ENCODE results near the gene ALG12.
"Not testable (repeated sequence)": the region's sequence is repeated elsewhere in the genome, so short reads cannot be mapped to it uniquely, and the experiment has no call there.

Gene ALG12

GRCh38 chr22:49945042-49945794 is 27.0 kb upstream of the ALG12 start:
- not testable (repeated sequence) for DNase-seq

GRCh38 chr22:49944399-49944891 is 26.2 kb upstream of the ALG12 start:
- DNase-seq = no peak

DNA sequence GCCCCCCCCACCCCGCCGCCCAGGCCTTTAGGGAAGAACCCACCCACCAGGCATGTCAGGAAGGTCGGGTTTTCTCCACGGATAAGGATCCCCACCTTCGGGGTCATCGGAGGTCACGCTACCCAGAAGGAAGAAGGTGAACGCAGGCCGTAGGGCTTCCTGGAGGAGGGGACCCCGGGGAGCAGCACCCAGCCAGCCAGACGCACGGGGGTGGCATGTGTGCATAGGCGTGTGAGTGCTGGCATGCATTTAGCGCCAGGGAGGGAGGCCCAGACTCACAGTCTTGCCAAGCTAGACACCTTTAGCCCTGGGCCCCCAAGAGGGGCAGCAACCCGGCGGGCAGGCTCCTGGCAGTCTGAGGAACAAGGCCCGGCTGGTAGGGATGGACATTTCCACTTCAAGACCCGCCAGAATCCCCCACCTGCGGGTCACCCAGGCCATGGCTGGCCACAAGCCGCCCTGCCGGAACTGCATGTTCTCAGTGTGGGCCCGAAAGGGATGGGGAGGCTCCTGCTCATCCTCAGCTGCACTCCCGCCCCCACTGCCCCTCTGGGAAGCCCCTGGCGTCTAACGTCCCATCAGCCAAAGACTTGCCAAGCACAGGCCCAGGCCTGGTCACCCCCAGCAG is 25.6 kb upstream of the ALG12 start:
- DNase-seq = no peak

- DNase-seq = no peak
These were observed 25.1 kb upstream of the ALG12 start for GRCh38 chr22:49943405-49943765.

DNA sequence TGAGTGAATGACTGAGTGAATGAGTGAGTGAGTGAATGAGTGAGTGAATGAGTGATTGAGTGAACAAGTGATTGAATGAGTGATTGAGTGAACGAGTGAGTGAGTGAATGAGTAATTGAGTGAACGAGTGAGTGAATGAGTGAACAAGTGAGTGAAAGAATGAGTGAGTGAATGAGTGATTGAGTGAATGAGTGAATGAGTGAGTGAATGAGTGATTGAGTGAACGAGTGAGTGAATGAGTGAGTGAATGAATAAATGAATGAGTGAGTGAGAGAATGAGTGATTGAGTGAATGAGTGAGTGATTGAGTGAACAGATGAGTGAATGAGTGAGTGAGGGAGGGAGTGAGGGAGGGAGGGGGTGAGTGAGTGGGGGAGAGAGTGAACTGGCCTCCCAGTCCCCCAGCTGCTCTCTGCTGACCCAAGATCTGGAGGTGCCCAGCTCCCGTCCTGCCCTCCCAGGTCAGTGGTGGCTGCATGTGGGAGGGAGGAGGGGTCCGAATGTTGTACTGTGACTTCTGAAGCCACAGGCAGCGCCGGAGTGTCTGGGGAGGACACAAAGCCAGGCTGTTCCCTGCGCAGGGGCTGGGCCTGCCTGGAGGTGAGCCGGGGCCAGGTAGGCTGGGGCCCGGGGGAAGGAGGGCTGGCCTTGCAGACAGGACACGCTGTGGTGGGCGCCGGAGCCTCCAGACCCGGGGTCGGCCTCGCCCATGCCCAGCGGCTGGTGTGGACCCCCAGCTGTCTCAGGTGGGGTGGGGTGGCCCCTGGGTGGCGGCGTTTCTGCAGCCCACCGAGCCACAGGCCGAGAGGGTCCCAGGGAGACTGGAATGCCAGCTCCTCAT is 24.5 kb upstream of the ALG12 start:
- DNase-seq = no peak

DNA sequence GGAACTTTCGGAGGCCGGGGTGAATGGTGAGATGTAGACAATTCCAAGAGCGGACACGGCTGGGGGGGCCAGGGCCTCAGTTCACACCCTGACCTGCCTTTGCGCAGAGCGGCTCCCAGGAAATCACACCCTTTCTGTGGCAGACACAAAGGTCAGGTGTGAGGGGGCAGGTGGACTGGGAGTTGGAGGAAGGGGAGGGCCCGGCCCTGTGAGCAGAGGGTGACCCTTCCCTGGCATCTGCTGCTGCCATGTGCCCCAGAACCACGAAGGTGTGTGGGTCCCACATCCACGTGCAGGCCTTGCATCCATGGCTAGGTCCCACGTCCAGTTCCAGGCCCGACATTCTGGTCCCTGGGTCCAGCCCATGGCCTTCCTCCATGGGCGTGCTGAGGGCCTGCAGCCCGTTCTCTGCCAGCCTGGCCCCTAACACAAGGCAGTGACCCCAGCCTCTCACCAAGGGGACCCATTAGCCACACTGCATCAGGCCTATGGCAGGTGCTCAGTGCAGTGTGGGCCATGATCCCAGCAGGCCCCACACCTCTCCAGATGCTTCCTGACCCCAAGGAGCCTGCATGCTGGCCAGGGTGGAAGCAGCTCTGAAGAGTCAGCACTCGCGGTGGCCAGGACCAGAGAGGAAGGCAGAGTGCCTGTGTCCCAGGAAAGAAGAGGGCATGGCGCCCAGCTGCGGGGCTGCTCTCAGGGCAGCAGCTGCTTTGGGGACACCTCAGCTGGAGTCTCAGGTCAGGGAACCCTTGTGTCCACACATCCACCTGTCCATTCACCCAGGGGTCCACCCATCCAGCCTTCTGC is 23.5 kb upstream of the ALG12 start:
- DNase-seq = no peak

DNA sequence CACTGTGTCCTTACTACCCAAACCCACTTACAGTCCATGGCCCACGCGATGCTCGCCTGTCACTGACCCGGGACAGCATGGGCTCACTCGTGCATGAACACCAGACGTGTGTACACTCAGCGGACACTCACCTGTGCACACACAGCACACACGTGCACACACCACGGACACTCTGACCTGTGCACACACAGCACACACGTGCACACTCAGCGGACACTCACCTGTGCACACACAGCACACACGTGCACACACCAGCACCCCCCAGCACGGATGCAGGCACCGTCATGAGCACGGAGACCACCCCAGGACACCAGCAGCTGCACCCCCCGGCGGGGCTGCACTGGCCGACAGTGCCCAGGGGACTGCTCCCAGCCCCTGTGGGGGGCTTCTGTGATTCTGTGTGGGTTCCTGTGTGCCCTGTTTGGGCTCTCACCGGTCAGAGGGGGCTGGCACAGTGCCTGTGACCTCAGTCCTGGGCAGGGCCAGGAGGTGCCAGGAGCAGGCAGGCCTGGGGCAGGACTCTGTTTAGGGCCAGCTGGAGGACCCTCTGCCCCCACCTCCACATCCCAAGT is 20.4 kb upstream of the ALG12 start:
- DNase-seq = no peak

GRCh38 chr22:49937758-49938564 is 19.7 kb upstream of the ALG12 start:
- DNase-seq = no peak

- no peak for DNase-seq
These were observed 18.9 kb upstream of the ALG12 start for GRCh38 chr22:49936973-49937757.

- no peak for DNase-seq
These were observed 18.1 kb upstream of the ALG12 start for GRCh38 chr22:49936018-49936972.

- no peak for DNase-seq
These were observed 17.3 kb upstream of the ALG12 start for GRCh38 chr22:49935561-49935960.

DNA sequence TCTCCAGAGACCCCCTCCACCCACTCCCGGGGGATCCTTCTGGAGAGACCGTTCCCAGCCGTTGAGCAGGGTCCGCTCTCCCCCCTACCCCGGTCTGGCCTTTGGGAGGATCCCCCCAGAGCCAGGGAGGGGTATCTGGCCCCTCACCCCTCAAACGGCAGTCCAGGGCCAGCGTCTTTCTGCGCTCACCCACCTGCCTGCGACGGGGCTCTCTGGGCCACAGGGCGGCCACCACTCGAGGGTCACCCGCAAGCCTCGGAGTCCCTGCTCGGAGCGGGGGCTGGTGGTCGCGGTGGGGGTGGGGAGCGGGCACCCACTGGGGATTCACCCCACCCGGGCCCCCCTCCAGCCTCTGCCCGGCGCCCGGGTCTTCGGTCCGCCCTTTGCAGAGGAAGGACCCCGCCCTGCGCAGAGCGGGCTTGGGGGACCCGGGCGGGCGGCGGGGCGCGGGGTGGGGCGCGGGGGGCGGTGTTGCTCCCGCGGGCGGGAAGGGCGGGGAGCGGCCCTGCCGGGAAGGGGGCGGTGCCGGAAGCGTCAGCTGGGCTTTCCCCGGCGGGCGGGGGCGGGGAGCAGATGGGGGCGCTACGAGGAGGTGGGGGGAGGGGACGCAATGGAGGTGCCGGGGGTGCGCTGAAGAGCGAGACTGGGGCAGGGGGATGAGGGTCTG is 16.8 kb upstream of the ALG12 start:
- no peak for DNase-seq

- DNase-seq = no peak
These were observed 16.1 kb upstream of the ALG12 start for GRCh38 chr22:49934160-49934890.

DNA sequence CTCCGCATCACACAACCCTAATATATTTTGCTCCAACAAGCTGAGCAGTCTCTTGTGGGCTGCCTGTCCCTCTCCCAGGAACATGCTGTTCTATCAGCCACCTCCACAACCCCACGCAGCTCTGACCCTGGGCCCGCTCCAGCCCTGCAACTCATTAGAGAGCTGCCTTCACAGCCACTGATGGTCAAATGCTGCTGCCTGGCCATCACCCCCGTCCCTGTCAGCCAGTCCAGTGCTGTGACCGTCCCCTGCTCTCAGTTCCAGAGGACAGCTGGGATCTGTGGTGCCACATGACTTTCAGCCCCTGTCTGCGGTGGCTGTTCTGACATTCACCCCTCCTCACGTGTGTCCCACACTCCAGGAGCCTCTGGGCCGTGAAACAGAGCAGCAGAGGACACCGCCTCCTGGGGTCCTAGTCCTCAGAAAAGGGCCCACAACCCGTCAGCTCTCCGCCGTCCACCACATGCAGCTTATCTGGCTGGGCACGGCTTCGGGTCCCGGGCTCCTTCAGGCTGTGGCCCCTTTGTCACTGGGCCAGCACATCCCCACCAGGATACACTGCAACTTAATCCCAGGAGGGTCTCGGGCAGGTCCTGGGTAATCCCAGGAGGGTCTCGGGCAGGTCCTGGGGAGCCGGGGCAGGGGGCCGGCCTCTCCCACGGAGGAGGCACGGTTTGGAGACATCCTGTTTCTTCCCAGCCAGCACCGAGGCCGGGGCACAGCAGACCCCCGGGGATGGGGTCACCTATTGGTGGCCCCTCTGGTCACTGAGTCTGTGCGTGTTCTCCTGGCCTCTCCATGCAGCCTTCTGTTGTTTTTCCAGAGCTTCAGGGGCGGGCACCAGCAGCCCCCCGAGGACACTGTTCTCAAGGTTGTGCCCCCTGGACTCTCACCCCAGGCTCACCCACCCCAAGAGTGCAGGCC is 15.3 kb upstream of the ALG12 start:
- no peak for DNase-seq

DNA sequence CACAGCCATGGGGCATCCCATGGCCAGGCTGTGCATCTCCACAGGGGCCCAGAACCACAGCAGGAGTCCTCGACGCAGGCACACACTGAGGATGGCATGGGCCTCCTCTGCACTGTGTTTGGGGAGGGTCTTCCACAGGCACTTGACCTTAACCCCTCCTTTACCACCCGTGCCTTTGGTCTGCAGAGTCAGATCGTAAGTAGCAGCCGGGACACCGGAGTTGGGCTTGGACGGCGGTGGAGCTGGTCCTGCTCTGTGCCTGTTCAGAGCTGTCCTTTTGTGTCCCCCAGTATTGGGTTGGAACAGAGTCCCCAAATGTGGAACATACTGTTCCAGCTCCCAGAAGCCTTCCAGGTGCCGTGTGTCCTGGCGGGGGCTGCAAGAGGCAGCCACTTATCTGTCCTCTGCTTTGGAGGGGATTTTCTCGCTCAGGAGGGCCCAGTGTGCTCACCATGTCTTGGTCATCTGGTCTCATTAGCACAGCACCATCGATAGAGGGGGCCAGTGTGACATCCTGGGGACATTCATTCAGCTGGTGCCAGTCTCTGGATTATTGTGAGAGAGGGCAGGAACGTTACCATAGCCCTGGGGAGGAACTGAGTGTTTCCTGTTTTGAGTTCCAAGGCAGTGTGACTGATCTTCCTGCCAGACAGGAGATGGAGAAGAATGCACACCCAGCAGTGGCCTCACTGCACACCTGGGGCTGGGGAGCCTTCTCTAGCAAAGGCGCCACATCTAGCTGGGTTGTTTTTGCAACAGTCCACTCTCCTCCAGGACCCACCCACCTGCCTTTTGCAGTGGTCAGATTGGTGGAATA is 12.6 kb upstream of the ALG12 start:
- no peak for DNase-seq

GRCh38 chr22:49929994-49930575 is 11.8 kb upstream of the ALG12 start:
- no peak for DNase-seq

Measured in NCI-H526 treated with DMSO at 0.1 percent for 48 hours (cell line).